SH-SY5Y (cell line): ENCODE measurements around the gene PC.
A peak's percentile ranks its signal among the peaks of the same experiment; 100 is the strongest.

Experiments used
- GATA2 ChIP-seq: IDR thresholded peaks from 2 replicates; pipeline ENCODE4 v1.6.1; 2011; ENCODE audit warnings: mild to moderate bottlenecking, low read depth, low read length
- GATA3 ChIP-seq: IDR thresholded peaks from 2 replicates; pipeline ENCODE4 v1.6.1; 2011; ENCODE audit warnings: low read depth, mild to moderate bottlenecking, low read length, moderate library complexity

PC gene

DNA sequence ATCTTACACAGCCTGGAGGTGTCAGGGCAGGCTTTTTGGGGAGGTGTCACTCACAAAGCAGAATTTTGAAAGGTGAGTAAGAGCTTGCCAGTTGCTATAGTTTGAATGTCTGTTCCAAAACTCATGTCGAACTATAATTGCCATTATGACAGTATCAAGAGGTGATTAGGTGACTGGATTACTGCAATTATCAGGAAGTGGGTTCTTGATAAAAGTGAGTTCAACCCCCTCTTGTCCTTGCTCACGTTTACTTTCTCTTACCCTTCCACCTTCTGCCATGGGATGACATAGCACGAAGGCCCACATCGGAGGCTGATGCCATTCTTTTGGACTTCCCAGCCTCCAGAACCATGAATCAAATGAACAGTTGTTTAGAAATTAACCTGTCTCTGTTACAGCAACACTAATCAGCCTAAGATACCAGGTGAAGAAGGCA, 12.2 kb upstream of the PC start:
- TF ChIP-seq GATA3 (no peak), GATA2 (no peak)

- no peak for TF ChIP-seq GATA3
- TF ChIP-seq GATA2: no peak
These were observed 11.5 kb upstream of the PC start for GRCh38 chr11:66969584-66970225.

DNA sequence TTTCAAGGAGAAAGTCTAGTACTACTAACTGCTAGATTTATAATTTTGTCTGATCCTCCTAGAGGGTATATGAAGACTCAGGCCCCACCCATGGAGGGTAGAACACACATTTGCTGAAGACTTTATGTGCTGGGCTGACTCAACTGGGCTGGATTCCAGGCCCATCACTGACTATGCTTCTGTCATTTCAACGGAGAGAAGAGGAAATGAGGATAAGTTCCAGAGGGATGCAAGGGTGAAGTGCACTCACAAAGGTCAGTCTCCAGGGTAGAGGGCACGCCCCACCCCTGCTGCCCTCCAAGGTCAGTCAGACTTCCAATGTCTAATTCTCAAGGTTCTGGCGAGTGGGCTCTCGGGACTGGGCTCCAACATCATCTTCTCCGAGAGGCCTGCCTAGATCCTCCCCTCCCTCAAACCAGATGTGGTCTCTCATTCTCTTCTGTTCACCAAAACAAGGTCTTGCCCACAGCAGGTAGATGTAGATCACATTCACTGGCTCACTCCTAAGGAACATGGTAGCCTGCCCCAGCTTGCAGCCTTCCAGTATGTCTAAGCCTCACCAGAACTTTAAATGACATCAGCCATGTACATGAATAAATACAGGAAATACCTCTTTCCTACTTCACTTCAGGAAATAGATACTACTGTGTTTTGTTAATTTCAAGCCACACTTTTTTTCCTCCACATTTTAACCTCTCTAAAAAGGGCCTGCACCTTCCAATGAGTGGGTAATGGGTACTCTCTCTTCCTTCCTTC, 9.7 kb upstream of the PC start:
- no peak for TF ChIP-seq GATA2
- no peak for TF ChIP-seq GATA3

DNA sequence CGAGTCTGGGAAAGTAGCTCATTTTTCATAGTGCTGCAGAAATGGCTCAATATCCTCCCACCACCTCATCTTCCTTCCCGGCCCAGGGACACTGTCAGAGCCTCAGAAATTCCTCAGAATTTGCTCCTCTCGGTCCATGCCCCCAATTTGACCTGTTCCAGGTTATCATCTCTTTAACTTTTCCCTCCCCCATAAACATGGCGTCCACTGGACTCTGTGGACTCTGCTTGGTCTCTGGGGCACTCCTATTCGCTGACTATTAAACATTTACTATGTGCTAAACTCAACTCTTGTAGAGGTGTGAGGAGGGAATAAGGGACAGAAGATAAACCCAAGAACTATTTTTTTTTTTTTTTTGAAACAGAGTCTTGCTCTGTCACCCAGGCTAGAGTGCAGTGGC, 8.2 kb upstream of the PC start:
- TF ChIP-seq GATA2 (no peak), GATA3 (no peak)

DNA sequence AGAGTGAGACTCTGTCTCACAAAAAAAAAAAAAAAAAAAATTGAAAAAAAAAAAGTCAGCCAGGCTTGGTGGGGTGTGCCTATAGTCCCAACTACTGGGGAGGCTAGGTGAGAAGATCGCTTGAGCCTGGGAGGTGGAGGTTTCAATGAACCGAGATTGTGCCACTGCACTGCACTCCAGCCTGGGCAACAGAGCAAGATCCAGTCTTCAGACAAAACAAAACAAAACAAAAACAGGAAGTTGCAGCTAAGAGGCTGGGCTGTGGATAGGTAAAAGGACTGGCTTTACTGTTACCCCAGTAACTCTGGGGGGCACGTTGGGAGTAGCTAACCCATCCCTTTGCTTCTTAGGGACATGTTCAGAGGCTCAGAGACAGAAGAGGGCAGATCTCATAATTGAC, 6.3 kb upstream of the PC start:
- no peak for TF ChIP-seq GATA3
- TF ChIP-seq GATA2: no peak

GRCh38 chr11:66962801-66963200, 4.6 kb upstream of the PC start:
- no peak for TF ChIP-seq GATA2
- no peak for TF ChIP-seq GATA3

DNA sequence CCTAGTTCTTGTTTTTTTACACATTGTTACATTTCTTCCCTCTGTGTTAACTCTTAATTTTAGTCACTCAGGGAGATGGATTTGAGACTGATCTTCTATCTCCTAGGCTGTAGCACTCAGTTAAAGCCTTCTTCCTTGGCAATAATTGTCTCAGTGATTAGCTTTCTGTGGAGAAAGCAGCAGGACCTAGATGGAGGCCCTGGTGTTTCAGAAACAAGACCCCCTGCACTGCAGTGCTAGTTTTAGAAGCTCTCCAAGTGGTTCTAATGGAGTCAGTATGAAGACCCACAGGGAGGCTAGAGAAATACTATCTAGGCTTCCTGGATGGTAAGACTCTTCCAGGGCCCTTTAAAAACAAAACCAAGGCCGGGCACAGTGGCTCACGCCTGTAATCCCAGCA, 4.1 kb upstream of the PC start:
- no peak for TF ChIP-seq GATA3
- no peak for TF ChIP-seq GATA2

- no peak for TF ChIP-seq GATA3
These were observed 732 bp upstream of the PC start for GRCh38 chr11:66958956-66959274.

GRCh38 chr11:66957971-66958231, 282 bp downstream of the PC start:
- TF ChIP-seq GATA3 (no peak), GATA2 (no peak)

GRCh38 chr11:66956689-66957290, 1.4 kb downstream of the PC start:
- TF ChIP-seq GATA2 (no peak), GATA3 (no peak)

DNA sequence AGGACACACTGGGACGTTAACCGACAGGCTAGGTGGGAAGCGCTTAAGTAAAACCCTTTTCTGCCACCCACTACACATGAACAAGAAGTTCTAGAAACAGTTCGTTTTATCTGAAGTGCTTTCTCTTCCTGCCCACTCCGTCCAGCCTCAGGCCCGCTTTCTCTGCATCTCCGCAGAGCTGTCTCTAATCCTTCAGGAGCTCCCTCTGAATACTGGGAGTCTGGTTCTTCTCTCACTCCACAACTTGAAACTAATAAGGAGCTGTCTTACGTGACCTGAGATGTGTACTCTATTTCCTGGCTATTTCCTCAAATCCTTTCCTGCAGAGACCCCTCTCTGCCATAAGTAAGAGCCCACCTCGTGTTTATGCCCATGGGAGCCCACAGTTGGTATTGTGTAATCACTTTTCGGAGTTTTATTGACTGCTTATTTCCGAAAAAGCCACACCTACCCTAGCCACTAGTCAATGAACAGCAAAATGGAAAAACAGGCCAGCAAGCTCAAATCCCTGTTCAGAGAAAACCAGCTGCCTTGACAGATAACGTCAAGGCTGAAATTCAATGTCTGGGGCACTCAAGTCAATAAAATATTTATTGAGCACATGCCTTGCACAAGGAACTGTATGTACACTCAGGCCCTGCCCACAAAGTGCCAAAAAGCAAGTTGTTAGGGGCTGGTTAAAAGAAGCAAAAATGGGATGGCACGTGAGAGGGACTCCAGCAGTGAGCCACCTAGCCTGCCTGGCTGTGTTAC, 4.9 kb downstream of the PC start:
- no peak for TF ChIP-seq GATA3
- TF ChIP-seq GATA2: no peak

- TF ChIP-seq GATA3 (no peak), GATA2 (peak; percentile 25; the same call in 1 of the 2 replicates)
These were observed 6.3 kb downstream of the PC start for GRCh38 chr11:66951927-66952337.

- no peak for TF ChIP-seq GATA2
- TF ChIP-seq GATA3: no peak
These were observed 7.0 kb downstream of the PC start for GRCh38 chr11:66951135-66951534.

- no peak for TF ChIP-seq GATA3
- TF ChIP-seq GATA2: no peak
These were observed 8.1 kb downstream of the PC start for GRCh38 chr11:66950112-66950535.

- TF ChIP-seq GATA3: no peak
- no peak for TF ChIP-seq GATA2
These were observed 19.5 kb downstream of the PC start for GRCh38 chr11:66938582-66939135.
